A549 (cell line): ENCODE measurements around the gene PIGS. TPM values are rescaled to one million over a fixed set of nuclear protein-coding genes. Genes with fewer than 3 reads are reported as not detected.

ENCODE experiments used
- ATAC-seq, 2 experiments: fragments of 200-7000 bp in 1 of 2; fragments of >200 bp in 1 of 2; cut with Nextera tagmentation in 1 of 2; cut with Tn5 transposase in 1 of 2; 3 replicates each; pipeline versions ENCODE4 v1.8.0 to v1.9.1; 2018 to 2020; ENCODE audit warnings: mild to moderate bottlenecking in 1 of 2, moderate library complexity in 1 of 2
- CTCF ChIA-PET: fragments of 300-600 bp; sonication (Branson Sonifier 250); formaldehyde crosslinking; extraction: SDS; loops from one replicate; lab custom pipeline; 2021; ENCODE audit warnings: antibody characterized with exemption, inconsistent platforms; lab: Yijun Ruan, JAX
- POLR2A ChIA-PET: fragments of 350-600 bp; formaldehyde crosslinking; extraction: SDS; loops from one replicate; lab custom pipeline; 2021; ENCODE audit warnings: antibody characterized with exemption, inconsistent platforms; lab: Yijun Ruan, JAX
- DNase-seq, 2 experiments: peaks; one replicate each; pipeline versions ENCODE4 v3.0.0 to v3.0.0-alpha.2; 2011 to 2016; ENCODE audit warnings: low read depth in 1 of 2, low spot score in 1 of 2
- FAIRE-seq: peaks from 2 replicates; lab custom pipeline; 2011; peaks lifted over from hg19 to GRCh38; lab: Jason Lieb, UNC
- H3K27ac ChIP-seq, 2 experiments: fragments of >200 bp; sonication (Bioruptor Twin); formaldehyde crosslinking; 3 replicates each; pipeline ENCODE4 v1.5.1; 2016 to 2017
- H3K4me1 ChIP-seq: fragments of >200 bp; sonication (Bioruptor Twin); formaldehyde crosslinking; 3 replicates; pipeline ENCODE4 v1.6.1; 2016
- H3K4me2 ChIP-seq: fragments of >200 bp; sonication (Bioruptor Twin); formaldehyde crosslinking; 3 replicates; pipeline ENCODE4 v1.6.1; 2016
- H3K4me3 ChIP-seq: fragments of >200 bp; sonication (Bioruptor Twin); formaldehyde crosslinking; 3 replicates; pipeline ENCODE4 v1.5.1; 2016
- H3K9me3 ChIP-seq: fragments of >200 bp; sonication (Bioruptor Twin); formaldehyde crosslinking; 3 replicates; pipeline ENCODE4 v1.6.1; 2016
- BHLHE40 ChIP-seq: IDR thresholded peaks from 2 replicates; pipeline ENCODE4 v1.6.1; 2012; ENCODE audit warnings: low read depth, low read length, inconsistent platforms
- CBX2 ChIP-seq: fragments of 200-600 bp; sonication (generic); IDR thresholded peaks from 2 replicates; pipeline ENCODE4 v1.6.1; 2016; ENCODE audit warnings: low read depth, mild to moderate bottlenecking, borderline replicate concordance
- CHD2 ChIP-seq: fragments of 150-350 bp; IDR thresholded peaks from 2 replicates; pipeline ENCODE4 v1.6.1; 2014; ENCODE audit warnings: low read length; ENCODE audit not compliant: partially characterized antibody
- CHD4 ChIP-seq: fragments of 200-600 bp; sonication (generic); IDR thresholded peaks from 2 replicates; pipeline ENCODE4 v1.6.1; 2016; ENCODE audit warnings: antibody characterized with exemption, mild to moderate bottlenecking, borderline replicate concordance
- EHF ChIP-seq: fragments of 250-450 bp; sonication (Bioruptor Pico); IDR thresholded peaks from 2 replicates; pipeline ENCODE4 v1.5.0; 2020; ENCODE audit warnings: mild to moderate bottlenecking
- EP300 ChIP-seq, 2 experiments: fragments of >200 bp; sonication (Bioruptor Twin); formaldehyde crosslinking; IDR thresholded peaks; 2 replicates in 1 of 2; 3 replicates in 1 of 2; pipeline ENCODE4 v1.6.1; 2016 to 2017
- ESRRA ChIP-seq: fragments of 150-350 bp; IDR thresholded peaks from 2 replicates; pipeline ENCODE4 v1.6.1; 2014; ENCODE audit warnings: mild to moderate bottlenecking, low read length, borderline replicate concordance
- FOSB ChIP-seq: fragments of 250-450 bp; sonication (Bioruptor Pico); IDR thresholded peaks from 2 replicates; pipeline ENCODE4 v1.5.0; 2020; ENCODE audit warnings: mild to moderate bottlenecking, moderate library complexity
- FOXS1 ChIP-seq: fragments of 250-450 bp; sonication (Bioruptor Pico); IDR thresholded peaks from 2 replicates; pipeline ENCODE4 v1.5.0; 2020; ENCODE audit warnings: mild to moderate bottlenecking, moderate library complexity
- GATA3 ChIP-seq: IDR thresholded peaks from 2 replicates; pipeline ENCODE4 v1.6.1; 2012; ENCODE audit warnings: borderline replicate concordance
- HEYL ChIP-seq: fragments of 250-450 bp; sonication (Bioruptor Pico); IDR thresholded peaks from 2 replicates; pipeline ENCODE4 v1.8.0; 2021; ENCODE audit warnings: mild to moderate bottlenecking, moderate library complexity
- HOXA7 ChIP-seq: fragments of 250-450 bp; sonication (Bioruptor Pico); IDR thresholded peaks from 2 replicates; pipeline ENCODE4 v1.5.0; 2020; ENCODE audit warnings: mild to moderate bottlenecking, moderate library complexity
- JUN ChIP-seq, 2 experiments: fragments of >200 bp; sonication (Bioruptor Twin); formaldehyde crosslinking; IDR thresholded peaks; 2 replicates in 1 of 2; 3 replicates in 1 of 2; pipeline ENCODE4 v1.6.1; 2016 to 2017
- JUNB ChIP-seq: fragments of >200 bp; sonication (Bioruptor Twin); formaldehyde crosslinking; IDR thresholded peaks from 2 replicates; pipeline ENCODE4 v1.6.1; 2016
- KDM1A ChIP-seq: fragments of 200-600 bp; sonication (generic); IDR thresholded peaks from 2 replicates; pipeline ENCODE4 v1.6.1; 2016; ENCODE audit warnings: low read depth, mild to moderate bottlenecking
- KDM5A ChIP-seq: fragments of 200-600 bp; sonication (generic); IDR thresholded peaks from 2 replicates; pipeline ENCODE4 v1.6.1; 2016; ENCODE audit warnings: antibody characterized with exemption, mild to moderate bottlenecking
- MAZ ChIP-seq: fragments of 150-350 bp; IDR thresholded peaks from 2 replicates; pipeline ENCODE4 v1.6.1; 2014; ENCODE audit warnings: antibody characterized with exemption, low read depth, low read length, borderline replicate concordance
- NFE2L2 ChIP-seq: fragments of 150-350 bp; conservative IDR thresholded peaks from 2 replicates; pipeline ENCODE4 v1.6.1; 2014; ENCODE audit warnings: low read length
- NPAS2 ChIP-seq: fragments of 250-450 bp; sonication (Bioruptor Pico); IDR thresholded peaks from 2 replicates; pipeline ENCODE4 v1.8.0; 2022; ENCODE audit warnings: mild to moderate bottlenecking, moderate library complexity, borderline replicate concordance
- NR3C1 ChIP-seq: fragments of >200 bp; sonication (Bioruptor Twin); formaldehyde crosslinking; IDR thresholded peaks from 3 replicates; pipeline ENCODE4 v1.6.1; 2017
- PHF8 ChIP-seq: fragments of 200-600 bp; sonication (generic); IDR thresholded peaks from 2 replicates; pipeline ENCODE4 v1.6.1; 2016; ENCODE audit warnings: low read depth, mild to moderate bottlenecking, antibody characterized with exemption, moderate library complexity, borderline replicate concordance
- POLR2A ChIP-seq: IDR thresholded peaks from 2 replicates; pipeline ENCODE4 v1.6.1; 2012; ENCODE audit warnings: mild to moderate bottlenecking, low read length
- RCOR1 ChIP-seq: fragments of 150-350 bp; IDR thresholded peaks from 2 replicates; pipeline ENCODE4 v1.6.1; 2014; ENCODE audit warnings: antibody characterized with exemption, low read length, low read depth
- REST ChIP-seq: fragments of 200-600 bp; sonication (generic); IDR thresholded peaks from 2 replicates; pipeline ENCODE4 v1.6.1; 2016; ENCODE audit warnings: antibody characterized with exemption, mild to moderate bottlenecking, moderate library complexity
- RNF2 ChIP-seq: fragments of 200-600 bp; sonication (generic); IDR thresholded peaks from 2 replicates; pipeline ENCODE4 v1.6.1; 2016; ENCODE audit warnings: low read depth, mild to moderate bottlenecking, antibody characterized with exemption, moderate library complexity, borderline replicate concordance
- SMC3 ChIP-seq: fragments of >200 bp; sonication (Bioruptor Twin); formaldehyde crosslinking; IDR thresholded peaks from 3 replicates; pipeline ENCODE4 v1.6.1; 2018; ENCODE audit warnings: inconsistent platforms
- SREBF2 ChIP-seq: fragments of 450-650 bp; IDR thresholded peaks from 2 replicates; pipeline ENCODE4 v1.6.1; 2014; ENCODE audit warnings: mild to moderate bottlenecking, moderate library complexity
- TP53 ChIP-seq: fragments of 250-450 bp; sonication (Bioruptor Pico); IDR thresholded peaks from 2 replicates; pipeline ENCODE4 v1.5.0; 2021; ENCODE audit warnings: mild to moderate bottlenecking, moderate library complexity
- ZC3H11A ChIP-seq: fragments of 450-650 bp; IDR thresholded peaks from 2 replicates; pipeline ENCODE4 v1.6.1; 2014; ENCODE audit warnings: antibody characterized with exemption, mild to moderate bottlenecking
- ZFP36 ChIP-seq: fragments of 450-650 bp; IDR thresholded peaks from 2 replicates; pipeline ENCODE4 v1.6.1; 2014; ENCODE audit warnings: borderline replicate concordance; ENCODE audit not compliant: partially characterized antibody
- ZSCAN20 ChIP-seq: fragments of 250-450 bp; sonication (Bioruptor Pico); IDR thresholded peaks from 2 replicates; pipeline ENCODE4 v1.8.0; 2022; ENCODE audit warnings: mild to moderate bottlenecking, moderate library complexity
- WGBS: methylation state at CpG from one replicate; pipeline ENCODE4 v1.1.6; 2017; ENCODE audit errors: missing lambda C conversion rate; 5-methylcytosine and 5-hydroxymethylcytosine counted together
- polyA plus RNA-seq, 4 experiments: library from polyadenylated mRNA; depleted of rRNA in 3 of 4; stranded (reverse); fragments of >200 nt; fragmentation: RNase III in 1 of 4; extraction: RNeasy Plus Mini Kit Qiagen cat#74134 plus additional on column Dnase treatment in 1 of 4; gene quantifications; 2 replicates in 3 of 4; 3 replicates in 1 of 4; pipeline ENCODE4 v1.2.3, GENCODE V29; 2011 to 2017
- TF ChIP-seq, protein P1 (sequence below): IDR thresholded peaks from 2 replicates; pipeline ENCODE4 v1.6.1; 2012

PIGS gene
- polyA plus RNA-seq, 2 of the 4 experiments (the other 2 are of a cell fraction) = 50.0 to 53.2 TPM

GRCh38 chr17:28545141-28545503 lies 26.2 kb downstream of the PIGS start:
- ChIA-PET CTCF (interaction anchor here (0.8 to 12.8 kb wide), 4 partner anchors 9 to 86 kb away, joined by 3 to 188 read pairs (median 74); no protein-coding TSS in a partner anchor), POLR2A (no interaction called here)
- H3K9me3 ChIP-seq = no peaks in the 10 kb centered on the region
- no peaks in the 10 kb centered on the region for H3K4me1 ChIP-seq
- no peak for TF ChIP-seq BHLHE40
- TF ChIP-seq, protein P1, sequence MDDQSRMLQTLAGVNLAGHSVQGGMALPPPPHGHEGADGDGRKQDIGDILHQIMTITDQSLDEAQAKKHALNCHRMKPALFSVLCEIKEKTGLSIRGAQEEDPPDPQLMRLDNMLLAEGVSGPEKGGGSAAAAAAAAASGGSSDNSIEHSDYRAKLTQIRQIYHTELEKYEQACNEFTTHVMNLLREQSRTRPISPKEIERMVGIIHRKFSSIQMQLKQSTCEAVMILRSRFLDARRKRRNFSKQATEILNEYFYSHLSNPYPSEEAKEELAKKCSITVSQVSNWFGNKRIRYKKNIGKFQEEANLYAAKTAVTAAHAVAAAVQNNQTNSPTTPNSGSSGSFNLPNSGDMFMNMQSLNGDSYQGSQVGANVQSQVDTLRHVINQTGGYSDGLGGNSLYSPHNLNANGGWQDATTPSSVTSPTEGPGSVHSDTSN = no peak
- TF ChIP-seq EP300 (IDR thresholded peaks at IDR 0.05) = no peak
- TF ChIP-seq CHD4 = no peak
- TF ChIP-seq JUN (IDR thresholded peaks at IDR 0.05) = no peak
- peak; percentile 56 for TF ChIP-seq ZFP36
- peak; percentile 53; the same call in 1 of the 2 replicates for TF ChIP-seq KDM1A
- no peak for TF ChIP-seq JUNB
- TF ChIP-seq MAZ = no peak
- TF ChIP-seq RNF2 = no peak
- TF ChIP-seq HEYL (CRISPR knock-in tag) = no peak
- TF ChIP-seq NPAS2 (CRISPR knock-in tag) = no peak
- no peak for TF ChIP-seq CBX2
- no peak for TF ChIP-seq TP53 (CRISPR knock-in tag)
- no peak overlapping the region for H3K27ac ChIP-seq
- H3K4me2 ChIP-seq = no peak overlapping the region
- ATAC-seq (no peak), FAIRE-seq (no peak), DNase-seq (no peak)
- H3K4me3 ChIP-seq = no peak overlapping the region
- 36% methylated on average over 2 of the region's 2 CpGs for WGBS

- H3K4me1 ChIP-seq = no peaks in the 10 kb centered on the region
- no peaks in the 10 kb centered on the region for H3K9me3 ChIP-seq
- DNase-seq (no peak), FAIRE-seq (no peak), ATAC-seq (no peak)
- no peak overlapping the region for H3K4me2 ChIP-seq
- ChIA-PET CTCF (interaction anchor here (0.6 to 12.8 kb wide), 6 partner anchors 10 to 598 kb away, joined by 3 to 188 read pairs (median 3); no protein-coding TSS in a partner anchor), POLR2A (no interaction called here)
- TF ChIP-seq ZC3H11A (no peak), POLR2A (no peak), FOXS1 (CRISPR knock-in tag) (no peak), JUNB (no peak), SMC3 (no peak), EP300 (IDR thresholded peaks at IDR 0.05) (no peak), HEYL (CRISPR knock-in tag) (no peak), BHLHE40 (no peak), SREBF2 (no peak), ZSCAN20 (CRISPR knock-in tag) (no peak), PHF8 (no peak), EHF (CRISPR knock-in tag) (no peak), HOXA7 (CRISPR knock-in tag) (no peak)
- 67% methylated on average over 4 of the region's 4 CpGs for WGBS
- H3K27ac ChIP-seq = no peak overlapping the region
- no peak overlapping the region for H3K4me3 ChIP-seq
Measured at GRCh38 chr17:28544402-28545140, 26.8 kb downstream of the PIGS start.

DNA sequence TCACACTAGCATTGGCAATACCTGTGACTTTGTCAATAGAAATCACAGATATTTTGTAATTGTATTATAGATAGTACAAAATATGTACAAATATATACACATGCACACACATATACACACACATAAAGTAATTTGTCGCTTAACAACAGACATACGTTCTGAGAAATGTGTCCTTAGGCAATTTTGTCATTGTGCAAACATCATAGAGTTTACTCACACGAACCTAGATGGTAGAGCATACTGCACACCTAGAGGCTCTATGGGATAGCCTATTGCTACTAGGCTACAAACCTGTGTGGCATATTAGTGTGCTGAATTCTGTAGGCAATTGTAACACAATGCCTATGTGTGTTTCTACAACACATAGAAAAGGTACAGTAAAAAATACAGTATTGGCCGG lies 29.9 kb downstream of the PIGS start:
- no peak for DNase-seq
- Histone ChIP-seq H3K9me3 (no peaks in the 10 kb centered on the region), H3K4me3 (no peak overlapping the region), H3K27ac (no peak overlapping the region), H3K4me2 (no peak overlapping the region), H3K4me1 (no peaks in the 10 kb centered on the region)
- no peak for FAIRE-seq
- no peak for ATAC-seq
- ChIA-PET CTCF (interaction anchor here (0.6 to 11.5 kb wide), 21 partner anchors 9 to 408 kb away, joined by 3 to 317 read pairs (median 4); partner anchors contain the start of gene FOXN1), POLR2A (no interaction called here)
- 47% methylated on average over 4 of the region's 4 CpGs for WGBS
- TF ChIP-seq JUNB = no peak
- TF ChIP-seq RCOR1 = no peak
- TF ChIP-seq CHD2 = no peak
- TF ChIP-seq PHF8 = no peak
- TF ChIP-seq NR3C1 = no peak
- no peak for TF ChIP-seq KDM5A
- TF ChIP-seq ZC3H11A = no peak
- TF ChIP-seq CBX2 = no peak
- no peak for TF ChIP-seq EP300 (IDR thresholded peaks at IDR 0.05)
- TF ChIP-seq REST = no peak
- no peak for TF ChIP-seq FOSB (CRISPR knock-in tag)
- no peak for TF ChIP-seq SMC3
- no peak for TF ChIP-seq ZFP36
- TF ChIP-seq GATA3 = no peak
- TF ChIP-seq ESRRA = no peak
- no peak for TF ChIP-seq NFE2L2
- TF ChIP-seq JUN (IDR thresholded peaks at IDR 0.05) = no peak
